ENCODE measurements around the gene ENG. TPM values are rescaled to one million over a fixed set of nuclear protein-coding genes. Genes with fewer than 3 reads are reported as not detected.

The ENG gene
- total and polyA plus RNA-seq, 2 of the 8 experiments (the other 6 are each of a cell fraction or from before 2014, with no cell fraction given) = 1.8 to 4.4 TPM

DNA sequence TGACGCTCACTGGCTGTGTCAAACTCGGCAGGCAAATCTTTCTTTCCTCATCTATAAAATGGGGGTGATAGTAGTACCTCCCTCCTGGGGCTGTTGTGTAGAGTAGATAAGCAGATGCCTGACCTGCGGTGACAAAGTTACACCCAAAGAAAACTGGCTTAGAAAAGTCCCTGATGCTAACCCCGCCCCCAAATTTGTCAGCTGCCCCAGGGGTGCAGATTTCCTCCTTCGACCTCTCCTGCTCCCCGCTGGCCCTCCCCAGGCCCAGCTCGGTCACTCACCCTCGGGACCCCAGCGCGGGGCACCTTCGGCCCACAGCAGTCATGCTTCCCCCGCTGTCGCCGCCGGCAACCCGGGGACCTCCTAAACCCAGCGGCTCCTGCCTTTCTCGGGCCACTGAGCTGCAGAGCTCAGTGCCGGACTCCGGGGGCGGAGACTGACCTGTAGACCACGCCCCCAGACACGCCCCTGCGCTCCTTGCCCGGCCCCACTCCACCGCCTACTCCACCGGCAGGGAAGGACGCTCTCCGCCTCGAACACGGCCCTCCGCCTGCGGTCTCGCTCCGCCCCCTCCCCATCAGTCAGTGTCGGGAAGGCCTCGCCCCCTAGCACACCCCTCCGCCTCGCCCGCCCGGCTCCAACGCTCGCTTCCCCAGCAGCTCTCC is 83.4 kb downstream of the ENG start (continued):
- TF ChIP-seq TAF7 (optimal IDR thresholded peaks at IDR 0.05; ENCODE audit: borderline replicate concordance, low read depth, low read length) (no peak), BCL11A (IDR thresholded peaks at IDR 0.05; ENCODE audit: low read depth in 2 of 2, low read length in 2 of 2) (no peak), SP4 (IDR thresholded peaks at IDR 0.05; ENCODE audit: low read length) (no peak; the same call in 1 of the 2 replicates), EP300 (IDR thresholded peaks at IDR 0.05; ENCODE audit: borderline replicate concordance in 1 of 2, low read depth in 2 of 2, low read length in 2 of 2) (no peak), JUND (IDR thresholded peaks at IDR 0.05; ENCODE audit: low read length) (no peak), MAFK (IDR thresholded peaks at IDR 0.05; ENCODE audit: low read depth, low read length) (no peak), ASH2L (IDR thresholded peaks at IDR 0.05; ENCODE audit: low read length) (peak; percentile 28), CREB1 (IDR thresholded peaks at IDR 0.05) (no peak; the same call in 1 of the 2 replicates), SP1 (IDR thresholded peaks at IDR 0.05; ENCODE audit: low read depth, low read length) (peak; percentile 61; the same call in 1 of the 2 replicates), SIRT6 (IDR thresholded peaks at IDR 0.05; ENCODE audit: low read length) (no peak), POLR2A (IDR thresholded peaks at IDR 0.05; ENCODE audit: control extremely low read depth in 1 of 2, low read depth in 2 of 2, low read length in 2 of 2) (no peak), EZH2 (IDR thresholded peaks at IDR 0.05; ENCODE audit: low read depth, low read length, severe bottlenecking) (no peak), TCF12 (IDR thresholded peaks at IDR 0.05; ENCODE audit: low read depth, low read length) (no peak), SAP30 (IDR thresholded peaks at IDR 0.05; ENCODE audit: insufficient read depth, insufficient replicate concordance, low read length) (no peak), RNF2 (IDR thresholded peaks at IDR 0.05; ENCODE audit: borderline replicate concordance, low read depth, low read length, missing control alignments, poor library complexity, severe bottlenecking) (no peak), CEBPB (IDR thresholded peaks at IDR 0.05; ENCODE audit: low read depth, low read length) (no peak), RAD21 (IDR thresholded peaks at IDR 0.05 in 1 of 2, conservative IDR thresholded peaks at IDR 0.05 in 1 of 2; ENCODE audit: low read depth in 2 of 2, low read length in 2 of 2) (no peak), RFX5 (IDR thresholded peaks at IDR 0.05; ENCODE audit: borderline replicate concordance, low read depth, low read length) (no peak), TBP (IDR thresholded peaks at IDR 0.05; ENCODE audit: low read depth, low read length) (0 out of 2 replicates have a peak, but pooled peaks have one; percentile 33), POU5F1 (IDR thresholded peaks at IDR 0.05; ENCODE audit: low read depth, low read length) (no peak)
- TF ChIP-seq, protein P1, sequence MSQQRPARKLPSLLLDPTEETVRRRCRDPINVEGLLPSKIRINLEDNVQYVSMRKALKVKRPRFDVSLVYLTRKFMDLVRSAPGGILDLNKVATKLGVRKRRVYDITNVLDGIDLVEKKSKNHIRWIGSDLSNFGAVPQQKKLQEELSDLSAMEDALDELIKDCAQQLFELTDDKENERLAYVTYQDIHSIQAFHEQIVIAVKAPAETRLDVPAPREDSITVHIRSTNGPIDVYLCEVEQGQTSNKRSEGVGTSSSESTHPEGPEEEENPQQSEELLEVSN (IDR thresholded peaks at IDR 0.05) = no peak
- TF ChIP-seq, protein P2, sequence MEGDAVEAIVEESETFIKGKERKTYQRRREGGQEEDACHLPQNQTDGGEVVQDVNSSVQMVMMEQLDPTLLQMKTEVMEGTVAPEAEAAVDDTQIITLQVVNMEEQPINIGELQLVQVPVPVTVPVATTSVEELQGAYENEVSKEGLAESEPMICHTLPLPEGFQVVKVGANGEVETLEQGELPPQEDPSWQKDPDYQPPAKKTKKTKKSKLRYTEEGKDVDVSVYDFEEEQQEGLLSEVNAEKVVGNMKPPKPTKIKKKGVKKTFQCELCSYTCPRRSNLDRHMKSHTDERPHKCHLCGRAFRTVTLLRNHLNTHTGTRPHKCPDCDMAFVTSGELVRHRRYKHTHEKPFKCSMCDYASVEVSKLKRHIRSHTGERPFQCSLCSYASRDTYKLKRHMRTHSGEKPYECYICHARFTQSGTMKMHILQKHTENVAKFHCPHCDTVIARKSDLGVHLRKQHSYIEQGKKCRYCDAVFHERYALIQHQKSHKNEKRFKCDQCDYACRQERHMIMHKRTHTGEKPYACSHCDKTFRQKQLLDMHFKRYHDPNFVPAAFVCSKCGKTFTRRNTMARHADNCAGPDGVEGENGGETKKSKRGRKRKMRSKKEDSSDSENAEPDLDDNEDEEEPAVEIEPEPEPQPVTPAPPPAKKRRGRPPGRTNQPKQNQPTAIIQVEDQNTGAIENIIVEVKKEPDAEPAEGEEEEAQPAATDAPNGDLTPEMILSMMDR (IDR thresholded peaks at IDR 0.05; ENCODE audit: control extremely low read depth in 1 of 3, insufficient read depth in 1 of 3, low read depth in 1 of 3, low read length in 3 of 3) = no peak
